HCT116 (cell line): Measurements from ENCODE around the gene DNAJC3. TPM values are rescaled to one million over a fixed set of nuclear protein-coding genes. Genes with fewer than 3 reads are reported as not detected.

Experiments
- ATAC-seq: fragments of 200-7000 bp; cut with Tn5 transposase; 2 replicates; pipeline ENCODE4 v1.9.1; 2020; ENCODE audit warnings: mild to moderate bottlenecking, moderate library complexity
- BruUV-seq: library from RNA; stranded (reverse); fragments of 400-500 nt; replicated peaks from 2 replicates; lab custom pipeline; 2021; lab: Mats Ljungman, UMichigan
- CTCF ChIA-PET: fragments of 300-600 bp; sonication (Branson Sonifier 250); formaldehyde crosslinking; loops from one replicate; lab custom pipeline; 2021; ENCODE audit warnings: antibody characterized with exemption; lab: Charles Lee
- POLR2A ChIA-PET: fragments of 300-600, 350-600 bp; sonication (Branson Sonifier 250); formaldehyde crosslinking; loops from one replicate; lab custom pipeline; 2021; ENCODE audit warnings: antibody characterized with exemption; lab: Charles Lee
- RAD21 ChIA-PET, 2 experiments: fragments of 300-600 bp; sonication (Branson Sonifier 250); formaldehyde crosslinking; loops; one replicate each; lab custom pipeline; 2023; ENCODE audit warnings: low total read pairs in 2 of 2; ENCODE audit not compliant: uncharacterized antibody in 2 of 2, unreplicated experiment in 2 of 2, low non-redundant PET in 1 of 2; lab: Charles Lee
- DNase-seq: peaks from one replicate; pipeline ENCODE4 v3.0.0-alpha.2; 2010; ENCODE audit warnings: low read depth, low spot score
- H2AFZ ChIP-seq: fragments of 200-600 bp; shearing (Covaris generic), sonication (generic); 2 replicates; pipeline ENCODE4 v1.6.1; 2017; ENCODE audit warnings: low read depth, mixed run types, mixed read lengths, antibody characterized with exemption, low read length; ENCODE audit not compliant: poor library complexity, severe bottlenecking
- H3K27ac ChIP-seq: 2 replicates; pipeline ENCODE4 v1.5.1; 2012; ENCODE audit warnings: low read depth, low read length
- H3K27me3 ChIP-seq: fragments of 200-600 bp; sonication (generic); 2 replicates; pipeline ENCODE4 v1.6.1; 2016; ENCODE audit warnings: mixed run types, low read length, mixed read lengths; ENCODE audit not compliant: insufficient read depth
- H3K36me3 ChIP-seq, 2 experiments: fragments of 200-500 bp in 1 of 2; fragments of 200-600 bp in 1 of 2; sonication (Bioruptor generic) in 1 of 2; sonication (generic) in 1 of 2; 2 replicates each; pipeline versions ENCODE4 v1.5.1 to v1.6.1; 2014 to 2016; ENCODE audit warnings: low read length in 2 of 2, inconsistent platforms in 1 of 2, mixed read lengths in 1 of 2, mixed run types in 1 of 2; ENCODE audit not compliant: insufficient read depth in 2 of 2, control insufficient read depth in 1 of 2
- H3K4me1 ChIP-seq, 2 experiments: fragments of 200-600 bp in 1 of 2; sonication (generic) in 1 of 2; 2 replicates each; pipeline versions ENCODE4 v1.5.1 to v1.6.1; 2012 to 2017; ENCODE audit warnings: low read length in 2 of 2, inconsistent platforms in 1 of 2, mild to moderate bottlenecking in 1 of 2, mixed read lengths in 1 of 2, mixed run types in 1 of 2, moderate library complexity in 1 of 2; ENCODE audit not compliant: insufficient read depth in 2 of 2, control insufficient read depth in 1 of 2
- H3K4me2 ChIP-seq: fragments of 200-600 bp; sonication (generic); 2 replicates; pipeline ENCODE4 v1.6.1; 2017; ENCODE audit warnings: mixed run types, low read length, mixed read lengths
- H3K4me3 ChIP-seq, 2 experiments: fragments of 200-600 bp in 1 of 2; sonication (generic) in 1 of 2; replicated peaks in 1 of 2; 2 replicates each; pipeline ENCODE4 v1.5.1; 2011 to 2016; ENCODE audit warnings: low read length in 2 of 2, control low read depth in 1 of 2, low read depth in 1 of 2, mild to moderate bottlenecking in 1 of 2, mixed read lengths in 1 of 2, mixed run types in 1 of 2
- H3K79me2 ChIP-seq: fragments of 200-600 bp; sonication (generic); 2 replicates; pipeline ENCODE4 v1.6.1; 2017; ENCODE audit warnings: mild to moderate bottlenecking, mixed run types, low read length, moderate library complexity, mixed read lengths; ENCODE audit not compliant: insufficient read depth
- H3K9ac ChIP-seq: fragments of 200-600 bp; sonication (generic); 2 replicates; pipeline ENCODE4 v1.6.1; 2016; ENCODE audit warnings: low read length, mixed read lengths
- H3K9me2 ChIP-seq: fragments of 200-600 bp; sonication (generic), shearing (Covaris generic); 2 replicates; pipeline ENCODE4 v1.6.1; 2017; ENCODE audit warnings: mixed run types, mild to moderate bottlenecking, moderate library complexity; ENCODE audit not compliant: insufficient read depth
- H3K9me3 ChIP-seq, 2 experiments: fragments of 200-500 bp in 1 of 2; fragments of 200-600 bp in 1 of 2; sonication (Bioruptor generic) in 1 of 2; sonication (generic) in 1 of 2; 2 replicates each; pipeline ENCODE4 v1.6.1; 2014 to 2017; ENCODE audit warnings: low read length in 2 of 2, mixed read lengths in 2 of 2, inconsistent platforms in 1 of 2, low read depth in 1 of 2, mild to moderate bottlenecking in 1 of 2, mixed run types in 1 of 2, moderate library complexity in 1 of 2; ENCODE audit not compliant: control insufficient read depth in 1 of 2, insufficient read depth in 1 of 2
- H4K20me1 ChIP-seq: fragments of 200-600 bp; sonication (generic), shearing (Covaris generic); 2 replicates; pipeline ENCODE4 v1.6.1; 2017; ENCODE audit warnings: mixed run types, mild to moderate bottlenecking, moderate library complexity; ENCODE audit not compliant: insufficient read depth
- CBX3 ChIP-seq: IDR thresholded peaks from 2 replicates; pipeline ENCODE4 v1.6.1; 2012; ENCODE audit warnings: low read depth
- ELF1 ChIP-seq: IDR thresholded peaks from 2 replicates; pipeline ENCODE4 v1.6.1; 2012; ENCODE audit warnings: low read depth, borderline replicate concordance
- EZH2 ChIP-seq: fragments of 200-600 bp; sonication (generic); IDR thresholded peaks from 2 replicates; pipeline ENCODE4 v1.6.1; 2017; ENCODE audit warnings: antibody characterized with exemption, mixed run types
- FOSL1 ChIP-seq: IDR thresholded peaks from 2 replicates; pipeline ENCODE4 v1.6.1; 2012; ENCODE audit warnings: low read depth
- POLR2A ChIP-seq: IDR thresholded peaks from 2 replicates; pipeline ENCODE4 v1.7.0; 2011; ENCODE audit warnings: borderline replicate concordance; ENCODE audit not compliant: insufficient read depth, insufficient read length; ENCODE audit errors: extremely low read depth
- SIN3A ChIP-seq: IDR thresholded peaks from 2 replicates; pipeline ENCODE4 v1.6.1; 2012; ENCODE audit warnings: low read depth
- SP1 ChIP-seq: IDR thresholded peaks from 2 replicates; pipeline ENCODE4 v1.6.1; 2012; ENCODE audit warnings: low read depth
- TCF7L2 ChIP-seq: IDR thresholded peaks from 2 replicates; pipeline ENCODE4 v1.7.0; 2011; ENCODE audit warnings: borderline replicate concordance, inconsistent platforms; ENCODE audit not compliant: insufficient read depth, insufficient read length; ENCODE audit errors: extremely low read depth
- YY1 ChIP-seq: IDR thresholded peaks from 2 replicates; pipeline ENCODE4 v1.6.1; 2011; ENCODE audit warnings: low read length, low read depth, moderate library complexity, mild to moderate bottlenecking; ENCODE audit not compliant: insufficient replicate concordance; ENCODE audit errors: extremely low read depth
- intact Hi-C: fragments of 100-400 bp; cut with micrococcal nuclease; formaldehyde crosslinking; loops from 2 replicates; pipeline ENCODE4 v1.10.0; 2022
- total RNA-seq: library from RNA; stranded (reverse); gene quantifications from one replicate; pipeline ENCODE4 v1.2.1, GENCODE V29; 2021; ENCODE audit not compliant: unreplicated experiment
- TF ChIP-seq, protein P1 (sequence below): IDR thresholded peaks from 2 replicates; pipeline ENCODE4 v1.6.1; 2012
- TF ChIP-seq, protein P2 (sequence below), 3 experiments: fragments of 200-600 bp in 1 of 3; sonication (generic) in 1 of 3; IDR thresholded peaks in 2 of 3; conservative IDR thresholded peaks in 1 of 3; 2 replicates each; pipeline ENCODE4 v1.5.1; 2012 to 2017; ENCODE audit warnings: low read depth in 2 of 3, low read length in 2 of 3, antibody characterized with exemption in 1 of 3, borderline replicate concordance in 1 of 3, control low read depth in 1 of 3, mild to moderate bottlenecking in 1 of 3, mixed read lengths in 1 of 3, mixed run types in 1 of 3, moderate library complexity in 1 of 3; ENCODE audit not compliant: insufficient read depth in 1 of 3
- TF ChIP-seq, protein P3 (sequence below): IDR thresholded peaks from 2 replicates; pipeline ENCODE4 v1.6.1; 2011; ENCODE audit warnings: mild to moderate bottlenecking, low read length, moderate library complexity; ENCODE audit not compliant: insufficient replicate concordance; ENCODE audit errors: extremely low read depth

The DNAJC3 gene
- total RNA-seq, 1 experiment from 2014 or later: 28.5 TPM

DNA sequence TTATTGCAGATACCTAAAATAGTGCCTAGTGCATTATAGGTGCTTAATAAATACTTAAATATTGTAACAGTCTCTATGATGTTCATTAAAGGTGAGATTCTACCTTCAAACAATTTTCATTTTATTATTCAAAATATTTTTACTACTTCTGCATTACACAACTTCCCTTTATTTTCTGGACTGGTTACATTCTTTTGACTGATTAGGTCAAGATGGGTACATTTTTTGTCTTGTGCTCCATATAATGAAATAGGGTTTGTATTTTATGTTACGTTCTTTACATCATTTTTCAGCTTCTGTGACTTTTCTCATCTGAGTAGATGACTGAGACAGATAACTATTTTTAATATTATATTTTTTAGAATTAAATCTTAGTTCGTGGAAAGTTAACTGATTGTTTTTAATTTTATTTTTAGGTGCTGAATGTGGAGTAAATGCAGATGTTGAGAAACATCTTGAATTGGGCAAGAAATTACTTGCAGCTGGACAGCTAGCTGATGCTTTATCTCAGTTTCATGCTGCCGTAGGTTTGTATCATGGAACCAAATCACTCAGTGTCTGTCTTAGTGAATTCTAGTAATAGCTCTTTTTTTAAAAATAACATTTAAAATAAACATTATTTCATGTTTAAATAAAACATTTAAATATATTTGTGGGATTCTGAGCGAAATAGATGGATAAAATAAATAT lies 32.0 kb downstream of the DNAJC3 start:
- no peak overlapping the region for H2AFZ ChIP-seq
- DNase-seq: no peak
- no peak overlapping the region for H3K9ac ChIP-seq
- peaks cover 3 to 5% of the 10 kb centered on the region in 2 experiments; a peak in 2 of 4 replicates for H3K36me3 ChIP-seq
- TF ChIP-seq POLR2A: no peak
- TF ChIP-seq FOSL1: no peak
- no peak for TF ChIP-seq EZH2
- no peak for TF ChIP-seq SP1
- TF ChIP-seq, protein P1, sequence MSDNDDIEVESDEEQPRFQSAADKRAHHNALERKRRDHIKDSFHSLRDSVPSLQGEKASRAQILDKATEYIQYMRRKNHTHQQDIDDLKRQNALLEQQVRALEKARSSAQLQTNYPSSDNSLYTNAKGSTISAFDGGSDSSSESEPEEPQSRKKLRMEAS: no peak
- TF ChIP-seq TCF7L2: no peak
- TF ChIP-seq YY1: no peak
- TF ChIP-seq ELF1: no peak
- TF ChIP-seq, protein P2, sequence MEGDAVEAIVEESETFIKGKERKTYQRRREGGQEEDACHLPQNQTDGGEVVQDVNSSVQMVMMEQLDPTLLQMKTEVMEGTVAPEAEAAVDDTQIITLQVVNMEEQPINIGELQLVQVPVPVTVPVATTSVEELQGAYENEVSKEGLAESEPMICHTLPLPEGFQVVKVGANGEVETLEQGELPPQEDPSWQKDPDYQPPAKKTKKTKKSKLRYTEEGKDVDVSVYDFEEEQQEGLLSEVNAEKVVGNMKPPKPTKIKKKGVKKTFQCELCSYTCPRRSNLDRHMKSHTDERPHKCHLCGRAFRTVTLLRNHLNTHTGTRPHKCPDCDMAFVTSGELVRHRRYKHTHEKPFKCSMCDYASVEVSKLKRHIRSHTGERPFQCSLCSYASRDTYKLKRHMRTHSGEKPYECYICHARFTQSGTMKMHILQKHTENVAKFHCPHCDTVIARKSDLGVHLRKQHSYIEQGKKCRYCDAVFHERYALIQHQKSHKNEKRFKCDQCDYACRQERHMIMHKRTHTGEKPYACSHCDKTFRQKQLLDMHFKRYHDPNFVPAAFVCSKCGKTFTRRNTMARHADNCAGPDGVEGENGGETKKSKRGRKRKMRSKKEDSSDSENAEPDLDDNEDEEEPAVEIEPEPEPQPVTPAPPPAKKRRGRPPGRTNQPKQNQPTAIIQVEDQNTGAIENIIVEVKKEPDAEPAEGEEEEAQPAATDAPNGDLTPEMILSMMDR (IDR thresholded peaks at IDR 0.05 in 2 of 3, conservative IDR thresholded peaks at IDR 0.05 in 1 of 3; ENCODE audit: borderline replicate concordance in 1 of 3, insufficient read depth in 1 of 3, low read depth in 2 of 3, low read length in 2 of 3): no peak
- TF ChIP-seq, protein P3, sequence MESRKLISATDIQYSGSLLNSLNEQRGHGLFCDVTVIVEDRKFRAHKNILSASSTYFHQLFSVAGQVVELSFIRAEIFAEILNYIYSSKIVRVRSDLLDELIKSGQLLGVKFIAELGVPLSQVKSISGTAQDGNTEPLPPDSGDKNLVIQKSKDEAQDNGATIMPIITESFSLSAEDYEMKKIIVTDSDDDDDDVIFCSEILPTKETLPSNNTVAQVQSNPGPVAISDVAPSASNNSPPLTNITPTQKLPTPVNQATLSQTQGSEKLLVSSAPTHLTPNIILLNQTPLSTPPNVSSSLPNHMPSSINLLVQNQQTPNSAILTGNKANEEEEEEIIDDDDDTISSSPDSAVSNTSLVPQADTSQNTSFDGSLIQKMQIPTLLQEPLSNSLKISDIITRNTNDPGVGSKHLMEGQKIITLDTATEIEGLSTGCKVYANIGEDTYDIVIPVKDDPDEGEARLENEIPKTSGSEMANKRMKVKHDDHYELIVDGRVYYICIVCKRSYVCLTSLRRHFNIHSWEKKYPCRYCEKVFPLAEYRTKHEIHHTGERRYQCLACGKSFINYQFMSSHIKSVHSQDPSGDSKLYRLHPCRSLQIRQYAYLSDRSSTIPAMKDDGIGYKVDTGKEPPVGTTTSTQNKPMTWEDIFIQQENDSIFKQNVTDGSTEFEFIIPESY: no peak
- no peak for TF ChIP-seq SIN3A
- no peak for TF ChIP-seq CBX3
- TF ChIP-seq, all 23 proteins: peak for 0
- H3K9me3 ChIP-seq: no peaks in the 10 kb centered on the region
- H3K79me2 ChIP-seq: peaks cover 25% of the 10 kb centered on the region
- no peaks in the 10 kb centered on the region for H3K9me2 ChIP-seq
- intact Hi-C loops: no loop called here
- BruUV-seq: no TSS peak
- H3K27ac ChIP-seq: no peak overlapping the region
- no peaks in the 10 kb centered on the region for H3K27me3 ChIP-seq
- 0 out of 2 replicates have a peak, but pooled peaks cover 6% of the 10 kb centered on the region for H4K20me1 ChIP-seq
- POLR2A ChIA-PET: no interaction called here
- no peaks in the 10 kb centered on the region for H3K4me1 ChIP-seq
- RAD21 ChIA-PET: no interaction called here
- ATAC-seq: no peak
- CTCF ChIA-PET: no interaction called here
- H3K4me2 ChIP-seq: no peak overlapping the region
- H3K4me3 ChIP-seq: no peak overlapping the region
